ENCODE data around the gene NTRK1. TPM values are rescaled to one million over a fixed set of nuclear protein-coding genes. Genes with fewer than 3 reads are reported as not detected.

NTRK1 gene
- total and polyA plus RNA-seq, 2 of the 13 experiments (the other 11 are each of a cell fraction or from before 2014, with no cell fraction given): not detected

DNA sequence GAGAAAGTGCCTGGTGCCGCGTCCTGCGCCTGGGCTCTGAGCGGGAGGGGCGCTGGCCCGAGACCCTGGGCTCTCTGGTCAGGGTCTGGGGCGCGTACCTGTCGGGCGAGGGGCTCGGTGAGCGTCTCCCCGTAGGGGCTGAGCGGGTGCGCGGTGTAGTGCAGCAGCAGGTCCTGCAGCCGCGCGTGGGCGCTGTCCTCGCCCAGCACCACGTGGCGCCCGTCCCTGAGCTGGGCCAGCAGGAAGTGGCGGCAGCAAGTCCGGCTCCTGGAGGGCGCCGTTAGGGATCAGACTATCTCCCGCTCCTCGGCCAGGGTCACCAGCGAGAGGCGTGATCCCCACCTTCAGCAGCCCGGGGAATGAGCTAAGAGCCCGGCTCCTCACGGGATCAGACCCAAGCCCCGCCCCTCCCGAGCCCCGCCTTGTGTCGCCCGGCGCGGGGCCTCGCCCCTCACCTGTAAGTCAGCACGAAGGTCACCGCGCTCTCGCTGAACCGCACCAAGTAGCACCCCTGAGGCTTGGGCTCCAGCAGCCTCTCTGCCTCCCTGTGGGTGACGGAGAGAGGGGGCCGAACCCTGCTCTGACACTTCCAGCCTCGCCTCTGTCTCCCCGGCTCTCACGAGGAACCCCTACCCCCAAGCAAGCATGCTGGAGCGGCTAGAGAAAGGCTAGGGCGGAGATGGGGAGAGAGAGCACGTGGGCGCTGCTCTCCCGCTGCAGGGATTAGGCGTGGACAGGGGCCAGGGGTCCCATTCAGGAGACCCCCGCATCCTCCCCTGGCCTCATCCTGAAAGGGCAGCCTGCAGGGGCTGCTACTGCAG, 46.7 kb upstream of the NTRK1 start (continued):
- no peak for TF ChIP-seq EHMT2 (IDR thresholded peaks at IDR 0.05; ENCODE audit: borderline replicate concordance, low read depth, low read length)
- TF ChIP-seq SIX4 (CRISPR knock-in tag; IDR thresholded peaks at IDR 0.05): no peak; the same call in 1 of the 2 replicates
- peak; percentile 49; the same call in 1 of the 2 replicates for TF ChIP-seq PITX1 (CRISPR knock-in tag; IDR thresholded peaks at IDR 0.05)
- TF ChIP-seq ZNF430 (CRISPR knock-in tag; IDR thresholded peaks at IDR 0.05): peak; percentile 94
- TF ChIP-seq KDM3A (CRISPR knock-in tag; IDR thresholded peaks at IDR 0.05; ENCODE audit: low read depth): peak; percentile 54; the same call in 1 of the 2 replicates
- TF ChIP-seq ZNF550 (CRISPR knock-in tag; IDR thresholded peaks at IDR 0.05; ENCODE audit: borderline replicate concordance): no peak; the same call in 1 of the 2 replicates
- TF ChIP-seq, protein P1, sequence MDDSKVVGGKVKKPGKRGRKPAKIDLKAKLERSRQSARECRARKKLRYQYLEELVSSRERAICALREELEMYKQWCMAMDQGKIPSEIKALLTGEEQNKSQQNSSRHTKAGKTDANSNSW (CRISPR knock-in tag; IDR thresholded peaks at IDR 0.05; ENCODE audit: borderline replicate concordance): 0 out of 2 replicates have a peak, but pooled peaks have one; percentile 51
- TF ChIP-seq, protein P2, sequence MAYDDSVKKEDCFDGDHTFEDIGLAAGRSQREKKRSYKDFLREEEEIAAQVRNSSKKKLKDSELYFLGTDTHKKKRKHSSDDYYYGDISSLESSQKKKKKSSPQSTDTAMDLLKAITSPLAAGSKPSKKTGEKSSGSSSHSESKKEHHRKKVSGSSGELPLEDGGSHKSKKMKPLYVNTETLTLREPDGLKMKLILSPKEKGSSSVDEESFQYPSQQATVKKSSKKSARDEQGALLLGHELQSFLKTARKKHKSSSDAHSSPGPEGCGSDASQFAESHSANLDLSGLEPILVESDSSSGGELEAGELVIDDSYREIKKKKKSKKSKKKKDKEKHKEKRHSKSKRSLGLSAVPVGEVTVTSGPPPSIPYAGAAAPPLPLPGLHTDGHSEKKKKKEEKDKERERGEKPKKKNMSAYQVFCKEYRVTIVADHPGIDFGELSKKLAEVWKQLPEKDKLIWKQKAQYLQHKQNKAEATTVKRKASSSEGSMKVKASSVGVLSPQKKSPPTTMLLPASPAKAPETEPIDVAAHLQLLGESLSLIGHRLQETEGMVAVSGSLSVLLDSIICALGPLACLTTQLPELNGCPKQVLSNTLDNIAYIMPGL (CRISPR knock-in tag; IDR thresholded peaks at IDR 0.05; ENCODE audit: borderline replicate concordance in 1 of 2, low read depth in 1 of 2): peak; percentile 80 to 89
- TF ChIP-seq BRD4 (CRISPR knock-in tag; IDR thresholded peaks at IDR 0.05): no peak
- no peak for TF ChIP-seq ZNF790 (CRISPR knock-in tag; IDR thresholded peaks at IDR 0.05; ENCODE audit: borderline replicate concordance)
- TF ChIP-seq, protein P3, sequence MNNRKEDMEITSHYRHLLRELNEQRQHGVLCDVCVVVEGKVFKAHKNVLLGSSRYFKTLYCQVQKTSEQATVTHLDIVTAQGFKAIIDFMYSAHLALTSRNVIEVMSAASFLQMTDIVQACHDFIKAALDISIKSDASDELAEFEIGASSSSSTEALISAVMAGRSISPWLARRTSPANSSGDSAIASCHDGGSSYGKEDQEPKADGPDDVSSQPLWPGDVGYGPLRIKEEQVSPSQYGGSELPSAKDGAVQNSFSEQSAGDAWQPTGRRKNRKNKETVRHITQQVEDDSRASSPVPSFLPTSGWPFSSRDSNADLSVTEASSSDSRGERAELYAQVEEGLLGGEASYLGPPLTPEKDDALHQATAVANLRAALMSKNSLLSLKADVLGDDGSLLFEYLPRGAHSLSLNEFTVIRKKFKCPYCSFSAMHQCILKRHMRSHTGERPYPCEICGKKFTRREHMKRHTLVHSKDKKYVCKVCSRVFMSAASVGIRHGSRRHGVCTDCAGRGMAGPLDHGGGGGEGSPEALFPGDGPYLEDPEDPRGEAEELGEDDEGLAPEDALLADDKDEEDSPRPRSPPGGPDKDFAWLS (CRISPR knock-in tag; IDR thresholded peaks at IDR 0.05; ENCODE audit: borderline replicate concordance): no peak
- TF ChIP-seq, protein P4, sequence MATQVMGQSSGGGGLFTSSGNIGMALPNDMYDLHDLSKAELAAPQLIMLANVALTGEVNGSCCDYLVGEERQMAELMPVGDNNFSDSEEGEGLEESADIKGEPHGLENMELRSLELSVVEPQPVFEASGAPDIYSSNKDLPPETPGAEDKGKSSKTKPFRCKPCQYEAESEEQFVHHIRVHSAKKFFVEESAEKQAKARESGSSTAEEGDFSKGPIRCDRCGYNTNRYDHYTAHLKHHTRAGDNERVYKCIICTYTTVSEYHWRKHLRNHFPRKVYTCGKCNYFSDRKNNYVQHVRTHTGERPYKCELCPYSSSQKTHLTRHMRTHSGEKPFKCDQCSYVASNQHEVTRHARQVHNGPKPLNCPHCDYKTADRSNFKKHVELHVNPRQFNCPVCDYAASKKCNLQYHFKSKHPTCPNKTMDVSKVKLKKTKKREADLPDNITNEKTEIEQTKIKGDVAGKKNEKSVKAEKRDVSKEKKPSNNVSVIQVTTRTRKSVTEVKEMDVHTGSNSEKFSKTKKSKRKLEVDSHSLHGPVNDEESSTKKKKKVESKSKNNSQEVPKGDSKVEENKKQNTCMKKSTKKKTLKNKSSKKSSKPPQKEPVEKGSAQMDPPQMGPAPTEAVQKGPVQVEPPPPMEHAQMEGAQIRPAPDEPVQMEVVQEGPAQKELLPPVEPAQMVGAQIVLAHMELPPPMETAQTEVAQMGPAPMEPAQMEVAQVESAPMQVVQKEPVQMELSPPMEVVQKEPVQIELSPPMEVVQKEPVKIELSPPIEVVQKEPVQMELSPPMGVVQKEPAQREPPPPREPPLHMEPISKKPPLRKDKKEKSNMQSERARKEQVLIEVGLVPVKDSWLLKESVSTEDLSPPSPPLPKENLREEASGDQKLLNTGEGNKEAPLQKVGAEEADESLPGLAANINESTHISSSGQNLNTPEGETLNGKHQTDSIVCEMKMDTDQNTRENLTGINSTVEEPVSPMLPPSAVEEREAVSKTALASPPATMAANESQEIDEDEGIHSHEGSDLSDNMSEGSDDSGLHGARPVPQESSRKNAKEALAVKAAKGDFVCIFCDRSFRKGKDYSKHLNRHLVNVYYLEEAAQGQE (IDR thresholded peaks at IDR 0.05; ENCODE audit: borderline replicate concordance in 1 of 2, low read depth in 1 of 2, low read length in 2 of 2): 0 out of 4 replicates have a peak, but pooled peaks of 1 of the 2 experiments have one; percentile 17
- TF ChIP-seq ZNF333 (CRISPR knock-in tag; IDR thresholded peaks at IDR 0.05; ENCODE audit: borderline replicate concordance): peak; percentile 46; the same call in 1 of the 2 replicates
- TF ChIP-seq, protein P5, sequence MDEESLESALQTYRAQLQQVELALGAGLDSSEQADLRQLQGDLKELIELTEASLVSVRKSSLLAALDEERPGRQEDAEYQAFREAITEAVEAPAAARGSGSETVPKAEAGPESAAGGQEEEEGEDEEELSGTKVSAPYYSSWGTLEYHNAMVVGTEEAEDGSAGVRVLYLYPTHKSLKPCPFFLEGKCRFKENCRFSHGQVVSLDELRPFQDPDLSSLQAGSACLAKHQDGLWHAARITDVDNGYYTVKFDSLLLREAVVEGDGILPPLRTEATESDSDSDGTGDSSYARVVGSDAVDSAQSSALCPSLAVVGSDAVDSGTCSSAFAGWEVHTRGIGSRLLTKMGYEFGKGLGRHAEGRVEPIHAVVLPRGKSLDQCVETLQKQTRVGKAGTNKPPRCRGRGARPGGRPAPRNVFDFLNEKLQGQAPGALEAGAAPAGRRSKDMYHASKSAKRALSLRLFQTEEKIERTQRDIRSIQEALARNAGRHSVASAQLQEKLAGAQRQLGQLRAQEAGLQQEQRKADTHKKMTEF (CRISPR knock-in tag; IDR thresholded peaks at IDR 0.05): peak; percentile 90; the same call in 1 of the 2 replicates
- TF ChIP-seq NR1H2 (CRISPR knock-in tag; IDR thresholded peaks at IDR 0.05; ENCODE audit: borderline replicate concordance, low read depth): no peak
- TF ChIP-seq ZNF441 (CRISPR knock-in tag; IDR thresholded peaks at IDR 0.05; ENCODE audit: borderline replicate concordance): peak; percentile 86

Data from HepG2 (cell line).